GM20431 (cell line): ENCODE measurements around the gene AK5.
"Not testable (repeated sequence)": the region's sequence is repeated elsewhere in the genome, so short reads cannot be mapped to it uniquely, and the experiment has no call there.

Experiments used
- in situ Hi-C: fragments of 300-500 bp; cut with MseI, MboI; formaldehyde crosslinking; loops from one replicate; pipeline ENCODE4 v1.15.0; 2020; ENCODE audit warnings: low sequenced_read_pairs; ENCODE audit not compliant: unreplicated experiment

Gene AK5

DNA sequence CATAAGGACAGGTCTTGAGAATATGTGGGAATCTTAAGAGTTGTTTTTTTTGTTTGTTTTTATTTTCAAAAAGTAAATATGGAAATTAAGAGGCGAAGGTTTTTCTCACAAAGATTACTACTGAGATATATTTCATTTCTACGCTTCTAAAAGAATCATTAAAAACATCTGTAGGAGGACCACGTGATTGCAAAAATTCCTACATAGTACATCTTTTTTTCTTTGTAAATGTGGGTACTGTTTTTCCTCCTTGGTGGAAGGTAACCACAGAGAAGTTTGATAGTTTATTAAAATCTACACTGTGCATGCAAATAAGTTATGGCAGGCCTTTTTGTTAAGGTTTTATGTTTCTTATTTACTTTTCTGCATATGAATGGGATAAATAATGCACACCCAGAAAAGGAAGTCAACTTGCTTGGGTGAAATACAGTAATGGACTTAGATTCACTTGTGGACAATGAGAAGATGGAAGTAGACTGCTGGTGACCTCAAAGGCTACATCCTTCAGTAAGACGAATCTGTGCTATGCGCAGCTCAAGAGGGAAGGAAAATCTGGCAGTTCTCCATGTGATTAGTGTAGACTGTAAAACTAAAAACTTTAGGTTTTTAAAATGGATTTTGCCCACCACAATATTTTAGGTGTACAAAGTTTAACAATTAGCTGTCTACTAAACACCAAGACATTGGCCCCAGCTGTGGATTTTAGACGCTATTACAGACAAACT is 2.0 kb downstream of the AK5 start:
- in situ Hi-C loops = no loop called here

DNA sequence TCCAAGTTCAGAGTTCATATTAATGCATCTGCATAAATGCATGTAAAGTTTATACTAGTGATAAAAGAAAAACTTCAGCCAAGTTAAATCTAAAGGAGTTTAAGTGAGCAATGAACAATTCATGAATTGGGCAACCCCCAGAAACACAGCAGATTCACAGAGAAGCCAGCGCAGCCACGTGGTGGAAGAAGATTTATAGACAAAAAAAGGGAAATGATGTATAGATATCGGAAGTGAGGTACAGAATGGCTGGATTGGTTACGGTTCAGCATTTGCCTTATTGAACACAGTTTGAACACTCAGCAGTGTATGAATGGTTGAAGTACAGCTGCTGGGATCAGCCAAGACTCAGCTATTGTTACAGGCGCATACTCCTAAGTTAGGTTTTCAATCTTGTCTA is 5.7 kb downstream of the AK5 start:
- in situ Hi-C loops = no loop called here

DNA sequence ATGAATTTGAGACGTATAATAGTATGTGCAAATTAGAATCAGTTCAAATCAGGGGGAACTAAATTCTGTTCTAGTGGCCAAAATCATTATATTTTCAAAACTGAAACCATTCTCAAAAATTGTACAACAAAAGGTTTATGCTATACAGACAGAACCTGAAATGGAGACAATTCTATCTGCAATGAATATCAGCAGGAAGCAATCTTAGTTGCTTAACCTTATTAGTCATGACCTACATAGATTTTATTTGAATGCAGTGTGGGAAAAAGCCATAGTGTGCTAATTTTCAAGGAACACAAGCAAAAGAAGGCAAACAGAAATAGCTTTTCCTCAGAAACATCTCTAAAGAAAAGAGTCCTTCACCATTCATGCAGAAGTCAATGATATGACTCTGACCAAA is 6.5 kb downstream of the AK5 start:
- in situ Hi-C loops = no loop called here

DNA sequence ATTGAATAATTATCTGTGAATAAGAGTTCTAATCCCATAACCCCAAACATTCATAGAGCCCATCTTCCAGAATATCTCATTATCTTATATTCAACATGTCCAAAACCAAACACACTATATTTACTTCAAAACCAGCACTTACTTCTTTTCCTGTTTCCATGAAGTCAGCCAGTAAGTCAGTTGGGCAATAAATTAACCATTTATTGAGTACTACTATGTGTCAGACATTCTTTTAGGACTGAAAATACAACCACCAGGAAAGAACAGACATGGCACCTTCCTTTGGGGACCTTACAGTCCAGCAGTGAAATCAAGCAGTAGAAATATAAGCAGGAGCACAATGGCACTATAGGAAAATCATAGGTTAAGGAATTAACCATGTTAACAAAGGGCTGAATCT is 8.8 kb downstream of the AK5 start:
- in situ Hi-C loops = no loop called here

DNA sequence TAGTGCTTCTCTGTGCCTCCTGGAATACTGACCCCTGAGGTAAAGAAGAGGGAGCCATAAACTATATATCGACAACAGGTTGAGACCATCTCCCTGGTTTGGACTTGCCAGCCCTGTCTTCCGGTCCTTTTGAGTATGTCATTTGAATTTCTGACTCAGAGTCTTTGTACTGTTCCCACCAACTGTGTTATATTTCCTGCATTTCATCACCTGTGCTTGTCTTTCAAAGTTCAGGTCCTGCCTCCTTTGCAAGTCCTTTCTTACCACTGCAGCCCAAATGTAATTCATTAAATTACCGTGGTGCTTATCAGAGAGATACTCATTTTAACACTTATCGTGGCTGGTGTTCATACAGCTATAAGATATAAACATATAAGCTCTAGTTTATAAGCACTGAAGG is 10.7 kb downstream of the AK5 start:
- in situ Hi-C loops = no loop called here

DNA sequence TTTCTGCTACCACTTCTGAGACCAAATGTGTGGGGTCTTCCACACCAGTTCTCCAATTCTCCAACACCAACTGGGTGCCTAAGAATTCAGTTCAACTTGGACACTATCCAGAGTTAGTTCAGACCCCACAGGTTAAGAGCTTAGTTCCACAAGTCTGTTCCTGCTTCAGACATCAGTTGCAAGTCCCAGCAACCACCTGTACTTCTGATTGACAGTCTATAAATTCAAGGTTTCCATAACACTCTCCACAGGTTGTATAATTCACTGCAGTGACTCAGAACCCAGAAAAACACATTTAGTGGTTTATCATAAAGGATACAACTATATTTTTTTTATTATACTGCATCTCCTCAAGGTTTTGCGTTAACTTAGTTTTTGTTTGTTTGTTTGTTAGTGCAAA is 18.7 kb downstream of the AK5 start:
- in situ Hi-C loops = no loop called here

DNA sequence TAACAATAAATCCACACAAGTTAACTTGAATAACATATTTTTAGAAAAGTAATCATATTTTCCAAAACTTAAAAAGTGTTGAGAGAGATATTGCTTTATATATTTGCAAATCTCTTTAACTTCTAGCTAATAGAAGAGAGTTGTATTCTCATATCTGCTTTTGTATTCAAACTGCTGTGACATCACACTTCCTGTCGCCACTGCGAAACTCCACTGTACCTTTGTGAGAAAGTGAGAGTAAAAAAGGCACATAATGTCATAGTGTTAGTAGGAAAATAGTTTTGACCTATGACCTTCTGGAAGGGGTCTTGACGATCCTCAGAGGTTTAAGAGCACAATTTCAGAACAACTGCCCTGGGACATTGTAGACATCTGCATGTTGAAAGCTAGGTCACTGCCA is 21.6 kb downstream of the AK5 start:
- in situ Hi-C loops = no loop called here

DNA sequence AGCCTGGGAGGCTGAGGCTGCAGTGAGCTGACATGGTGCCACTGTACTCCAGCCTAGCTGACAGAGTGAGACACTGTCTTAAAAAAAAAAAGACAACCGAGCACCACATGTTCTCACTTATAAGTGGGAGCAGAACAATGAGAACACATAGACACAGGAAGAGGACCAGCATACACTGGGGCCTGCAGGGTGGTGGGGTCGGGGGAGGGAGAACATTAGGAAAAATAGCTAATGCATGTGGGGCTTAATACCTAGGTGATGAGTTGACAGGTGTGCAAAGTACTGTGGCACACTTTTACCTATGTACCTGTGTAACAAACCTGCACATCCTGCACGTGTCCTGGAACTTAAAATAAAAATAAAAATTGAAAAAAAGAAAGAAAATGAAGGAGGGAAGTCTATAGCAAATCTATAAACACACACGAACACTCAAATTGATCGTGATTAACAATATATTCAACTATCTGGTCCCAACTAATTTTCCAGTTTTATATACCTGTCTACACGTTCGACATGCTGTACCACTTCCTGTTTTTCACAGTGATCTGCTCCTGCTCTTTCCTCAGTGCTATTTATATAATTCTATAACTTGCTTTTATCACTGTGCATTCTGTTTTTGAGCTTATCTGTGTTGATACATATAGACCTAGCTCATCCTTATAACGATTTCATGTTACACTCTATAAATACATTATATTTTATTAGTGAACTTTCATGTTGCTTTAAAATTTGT is 27.2 kb downstream of the AK5 start:
- in situ Hi-C loops = no loop called here

DNA sequence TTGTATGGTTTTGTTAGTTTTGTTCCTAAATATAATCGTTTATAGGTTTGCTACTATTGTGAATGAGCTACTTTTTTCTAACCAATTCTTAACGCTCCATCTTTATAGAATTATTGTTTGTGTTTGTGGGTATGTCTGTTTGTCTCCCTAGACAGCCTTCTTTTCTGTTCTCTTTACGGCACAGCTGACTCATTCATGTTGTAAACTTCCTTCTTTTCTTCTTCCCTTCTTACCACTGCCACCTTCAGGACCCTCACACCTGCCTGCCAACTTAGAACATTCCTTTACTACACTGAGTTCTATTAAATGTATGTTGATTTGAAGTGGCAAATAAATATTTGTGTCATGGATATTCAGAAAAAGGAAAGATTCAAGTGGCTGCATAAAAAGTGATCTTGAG is 29.1 kb downstream of the AK5 start:
- in situ Hi-C loops = no loop called here

DNA sequence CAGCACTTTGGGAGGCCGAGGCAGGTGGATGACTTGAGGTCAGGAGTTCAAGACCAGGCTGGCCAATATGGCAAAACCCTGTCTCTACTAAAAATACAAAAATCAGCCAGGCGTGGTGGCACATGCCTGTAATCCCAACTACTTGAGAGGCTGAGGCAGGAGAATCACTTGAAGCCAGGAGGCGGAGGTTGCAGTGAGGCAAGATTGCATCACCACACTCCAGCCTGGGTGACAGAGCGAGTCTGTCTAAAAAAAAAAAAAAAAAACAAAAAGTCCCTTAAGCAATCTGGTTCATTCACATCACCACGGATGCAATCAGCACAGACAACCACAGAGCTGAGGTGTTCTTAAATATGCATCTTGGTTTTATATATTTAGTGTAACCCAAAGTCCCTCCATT is 30.5 kb downstream of the AK5 start:
- in situ Hi-C loops = not testable (repeated sequence)

DNA sequence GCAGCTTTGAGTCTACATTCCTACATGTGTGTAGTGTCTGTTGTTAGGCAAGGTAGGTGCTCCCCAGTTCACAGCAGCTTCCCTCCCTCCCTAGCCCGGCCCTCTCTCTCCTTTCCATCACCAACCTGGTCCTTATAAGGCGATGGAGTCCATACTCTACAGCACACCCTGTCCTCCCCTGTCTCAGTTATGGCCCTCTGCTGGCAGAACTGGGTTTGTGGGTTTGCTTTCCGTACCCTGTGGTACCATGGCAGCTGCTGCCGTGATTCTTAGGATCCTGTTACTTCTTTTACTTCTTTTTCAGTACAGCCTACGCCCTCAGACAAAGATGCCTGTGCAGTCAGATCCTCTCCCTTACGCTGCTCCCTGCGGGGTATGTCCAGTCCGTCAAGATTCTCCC is 31.7 kb downstream of the AK5 start:
- in situ Hi-C loops = no loop called here

DNA sequence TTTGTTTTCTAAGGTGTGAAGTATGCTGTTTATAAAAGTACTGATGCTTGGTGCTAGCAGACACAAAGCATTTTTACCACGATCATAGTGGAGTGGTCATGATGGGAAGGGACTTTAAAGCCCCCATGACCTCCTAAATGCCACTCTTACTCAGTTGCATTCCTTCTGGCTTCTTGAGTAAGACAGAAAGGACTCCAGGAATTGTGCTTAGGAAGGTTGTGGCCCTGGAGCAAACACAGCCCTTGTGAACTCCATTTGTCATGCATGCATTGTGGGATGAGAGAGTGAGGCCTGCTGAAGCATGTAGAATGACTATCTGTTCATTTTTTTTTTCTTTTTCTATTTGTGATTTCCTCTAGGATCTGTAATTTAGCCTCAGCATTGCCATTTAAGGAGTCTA is 34.2 kb downstream of the AK5 start:
- in situ Hi-C loops = no loop called here

DNA sequence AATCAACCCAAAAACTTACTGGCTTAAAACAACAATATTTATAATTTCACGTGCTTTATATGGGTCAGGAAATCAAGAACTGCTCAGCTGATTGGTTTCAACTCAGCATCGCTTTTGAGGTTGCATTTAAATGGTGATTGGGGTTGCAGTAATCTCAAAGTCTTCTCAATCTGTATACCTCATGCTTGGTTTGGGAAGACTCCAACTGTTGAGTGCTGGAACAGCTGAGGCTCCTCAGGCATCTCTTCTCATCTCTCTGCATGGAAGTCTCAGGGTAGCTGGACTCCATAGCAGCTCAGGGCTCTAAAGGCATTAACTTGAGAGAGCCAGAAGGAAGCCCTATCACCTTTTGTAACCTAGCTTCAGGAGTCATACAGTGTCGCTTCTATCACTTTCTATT is 35.1 kb downstream of the AK5 start:
- in situ Hi-C loops = no loop called here

DNA sequence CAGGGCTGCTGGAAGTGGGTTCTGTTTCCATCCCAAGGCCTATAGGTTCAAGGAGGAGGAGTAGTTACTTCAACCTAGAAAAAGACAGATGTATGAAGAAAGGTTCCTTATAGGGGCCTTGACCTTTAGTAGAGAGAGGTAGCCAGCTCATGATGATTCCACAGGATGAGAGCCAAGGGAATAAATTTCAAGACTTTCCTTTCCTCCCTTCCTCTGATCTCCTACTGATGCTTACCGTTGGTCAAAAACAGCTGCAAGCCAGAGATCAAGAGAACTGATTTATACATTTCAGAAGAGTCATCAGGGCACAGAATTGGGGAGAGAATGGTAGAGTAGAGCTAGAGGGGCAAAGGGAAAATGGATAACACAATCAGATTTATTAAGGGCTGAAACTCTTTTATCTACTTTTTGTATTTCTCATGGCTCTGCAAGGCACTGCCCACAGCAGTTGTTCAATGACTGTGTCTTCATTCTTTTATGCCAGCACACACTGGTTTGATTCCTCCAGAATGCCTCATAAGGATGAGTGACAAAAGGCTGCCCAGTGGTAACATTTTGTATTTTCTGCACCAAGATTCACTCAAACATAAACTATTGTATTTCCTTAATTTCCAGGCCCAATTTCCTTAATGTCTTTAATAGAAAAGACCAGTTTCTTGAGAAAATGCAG is 37.4 kb downstream of the AK5 start:
- in situ Hi-C loops = no loop called here

DNA sequence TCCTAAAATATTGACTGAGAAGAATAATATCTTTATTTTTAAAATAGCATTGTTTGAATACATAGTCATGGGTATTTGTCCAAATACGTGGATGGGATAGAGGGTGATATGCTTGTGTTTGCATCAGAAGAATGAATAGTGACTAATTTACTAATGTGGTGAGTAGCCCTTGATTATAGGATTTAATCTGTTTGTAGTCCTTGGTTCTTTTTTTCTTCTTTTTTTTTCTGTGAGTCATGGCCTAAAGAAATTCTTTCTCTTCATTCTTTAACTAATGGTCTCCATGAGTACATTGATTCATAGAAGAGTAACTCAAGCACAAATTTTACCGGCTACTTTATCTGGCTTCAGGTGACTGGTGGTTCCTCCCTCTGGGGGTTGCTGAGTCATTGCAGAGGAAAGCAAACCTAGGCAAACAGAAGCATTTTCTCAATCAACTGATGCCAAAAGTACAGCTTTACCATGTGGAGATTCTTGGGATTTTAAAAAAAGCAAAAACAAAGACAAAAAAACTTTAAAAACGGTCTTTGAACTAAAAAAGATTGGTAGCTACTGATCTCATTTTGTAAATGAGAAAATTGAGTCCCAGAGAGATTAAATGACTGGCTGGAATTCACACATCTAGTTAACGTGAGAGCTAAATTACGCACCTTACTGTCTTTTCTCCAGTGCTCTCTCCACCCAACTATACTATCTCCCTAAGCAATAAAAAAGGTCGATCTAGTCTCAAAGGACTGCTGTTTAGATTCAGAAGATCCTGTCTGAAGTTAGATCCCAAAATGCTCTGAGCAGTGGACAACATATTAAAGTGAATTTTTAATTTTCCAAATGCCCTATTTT is 40.5 kb downstream of the AK5 start:
- in situ Hi-C loops = no loop called here

DNA sequence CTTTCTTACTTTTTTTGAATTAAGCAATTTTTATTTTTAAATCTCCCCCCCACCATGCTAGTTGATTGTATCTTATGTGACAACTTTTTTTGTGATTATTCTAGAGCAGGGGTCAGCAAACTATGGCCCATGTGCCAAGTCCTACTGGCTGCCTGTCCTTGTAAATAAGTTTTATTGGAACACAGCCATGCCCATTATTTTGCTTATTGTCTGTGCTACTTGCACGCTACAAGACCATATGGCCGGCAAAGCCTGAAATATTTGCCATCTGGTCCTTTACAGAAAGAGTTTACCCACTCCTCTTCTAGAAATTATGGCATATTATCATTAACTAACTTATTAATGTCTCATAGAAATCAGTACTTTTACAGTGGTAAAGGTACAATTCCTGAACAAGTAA is 51.7 kb downstream of the AK5 start:
- in situ Hi-C loops = no loop called here

DNA sequence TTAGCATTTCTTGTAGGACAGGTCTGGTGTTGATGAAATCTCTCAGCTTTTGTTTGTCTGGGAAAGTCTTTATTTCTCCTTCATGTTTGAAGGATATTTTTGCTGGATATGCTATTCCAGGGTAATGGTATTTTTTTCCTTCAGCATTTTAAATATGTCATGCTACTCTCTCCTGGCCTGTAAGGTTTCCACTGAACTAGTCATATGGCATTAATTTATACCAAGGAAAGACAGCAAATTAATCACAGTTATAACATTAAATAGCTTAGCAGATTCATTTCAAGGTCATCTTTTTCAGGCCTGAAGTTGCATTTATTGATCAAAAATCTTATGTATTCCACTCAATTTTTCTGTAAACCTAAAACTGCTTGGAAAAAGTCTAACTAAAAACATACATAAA is 54.9 kb downstream of the AK5 start:
- in situ Hi-C loops = no loop called here

DNA sequence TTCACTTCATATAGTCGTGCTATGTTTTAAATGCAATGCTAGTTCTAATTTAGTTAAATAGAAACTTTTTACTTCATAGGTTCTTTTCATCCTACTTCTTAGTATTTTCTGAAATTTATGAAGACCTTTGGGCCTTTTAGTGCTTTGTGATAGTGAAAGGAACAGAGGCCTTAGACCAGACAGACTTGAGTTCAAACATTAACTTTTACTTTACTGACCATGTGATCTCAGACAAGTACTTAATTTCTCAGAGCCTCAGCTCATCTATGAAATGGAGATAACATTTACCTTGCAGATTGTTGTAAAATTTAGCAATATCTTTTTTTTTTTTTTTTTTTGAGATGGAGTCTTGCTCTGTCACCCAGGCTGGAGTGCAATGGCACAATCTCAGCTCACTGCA is 57.5 kb downstream of the AK5 start:
- in situ Hi-C loops = no loop called here

DNA sequence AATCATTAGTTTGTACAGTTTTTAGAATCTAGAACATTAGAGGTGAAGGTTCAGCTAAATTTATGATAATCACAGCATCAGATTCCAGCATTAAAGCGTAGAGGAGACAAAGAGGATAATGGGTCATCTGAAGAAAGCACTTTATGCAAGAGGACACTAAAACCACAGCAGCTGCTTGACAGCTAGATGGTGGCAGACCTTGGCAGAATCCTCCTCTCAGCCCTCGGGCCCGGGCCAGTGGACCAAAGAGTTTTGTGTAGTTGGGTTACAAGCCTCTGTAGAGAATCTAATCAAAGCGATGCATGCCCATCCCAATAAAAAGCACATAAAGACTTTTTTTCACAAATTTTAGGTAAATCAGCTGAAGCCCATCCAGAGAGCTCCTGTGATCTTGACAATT is 59.4 kb downstream of the AK5 start:
- in situ Hi-C loops = no loop called here

DNA sequence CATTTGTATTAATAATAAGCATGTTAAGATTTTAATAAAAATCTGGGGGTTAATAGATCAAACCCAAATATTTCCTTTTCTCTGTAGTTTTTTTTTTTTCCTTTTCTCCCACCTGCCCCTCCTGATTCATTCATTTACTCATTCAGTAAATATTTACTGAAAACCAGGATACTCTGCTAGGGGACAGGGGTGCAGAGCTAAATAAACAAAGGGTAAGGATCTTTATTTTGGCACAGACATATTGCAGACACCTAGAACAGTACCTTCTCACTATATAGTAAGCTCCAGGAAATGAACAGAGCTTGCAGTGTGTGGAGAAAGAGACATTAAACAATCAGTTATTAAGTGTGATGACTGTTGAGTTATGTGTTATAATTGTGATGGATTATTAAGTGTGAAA is 60.9 kb downstream of the AK5 start:
- in situ Hi-C loops = no loop called here

DNA sequence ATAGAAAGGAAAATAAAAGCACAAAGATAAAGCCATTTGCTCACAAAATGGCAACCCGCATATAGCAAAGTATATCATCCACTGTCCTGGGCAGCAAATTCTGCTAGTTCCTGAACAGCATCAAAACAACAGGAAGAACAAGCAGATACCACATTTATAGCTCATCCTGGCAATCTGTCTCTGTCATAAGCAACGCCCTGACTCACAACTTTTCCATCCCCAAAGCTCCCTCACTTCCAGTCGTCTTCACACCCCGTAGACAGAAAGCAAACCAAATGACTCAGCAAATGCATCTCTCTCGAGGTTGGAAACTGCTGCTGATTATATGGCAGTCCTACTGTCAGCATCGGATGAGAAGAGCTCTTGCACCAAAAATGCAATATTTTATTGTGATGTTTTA is 65.8 kb downstream of the AK5 start:
- in situ Hi-C loops = no loop called here
